KMS-11 (cell line): Measurements from ENCODE around the gene ILF2.

ENCODE experiments used
- H2AFZ ChIP-seq: fragments of 200-600 bp; sonication (generic); 2 replicates; pipeline ENCODE4 v1.6.1; 2016; ENCODE audit warnings: antibody characterized with exemption, mixed run types, low read depth
- H3K27ac ChIP-seq: fragments of 200-600 bp; sonication (generic); 2 replicates; pipeline ENCODE4 v1.6.1; 2016; ENCODE audit warnings: mild to moderate bottlenecking, mixed run types
- H3K27me3 ChIP-seq: fragments of 200-600 bp; sonication (generic); 2 replicates; pipeline ENCODE4 v1.6.1; 2017; ENCODE audit warnings: mild to moderate bottlenecking, low read depth, mixed run types, moderate library complexity; ENCODE audit not compliant: insufficient read depth
- H3K36me3 ChIP-seq: fragments of 200-600 bp; sonication (generic); 2 replicates; pipeline ENCODE4 v1.6.1; 2017; ENCODE audit warnings: mild to moderate bottlenecking, mixed run types; ENCODE audit not compliant: insufficient read depth
- H3K4me1 ChIP-seq: fragments of 200-600 bp; sonication (generic); 2 replicates; pipeline ENCODE4 v1.6.1; 2016; ENCODE audit warnings: mild to moderate bottlenecking, low read depth, mixed run types; ENCODE audit not compliant: poor library complexity, severe bottlenecking
- H3K4me2 ChIP-seq: fragments of 200-600 bp; sonication (generic); 2 replicates; pipeline ENCODE4 v1.7.0; 2016; ENCODE audit warnings: mild to moderate bottlenecking, mixed run types
- H3K4me3 ChIP-seq: fragments of 200-600 bp; sonication (generic); IDR thresholded peaks from 2 replicates; pipeline ENCODE4 v1.6.1; 2017; ENCODE audit warnings: low read depth, low read length, mixed read lengths; ENCODE audit not compliant: insufficient read depth
- H3K79me2 ChIP-seq: fragments of 200-600 bp; sonication (generic); 2 replicates; pipeline ENCODE4 v1.6.1; 2016; ENCODE audit warnings: low read depth, mixed run types; ENCODE audit not compliant: insufficient read depth
- H3K9ac ChIP-seq: fragments of 200-600 bp; sonication (generic); 2 replicates; pipeline ENCODE4 v1.6.1; 2016; ENCODE audit warnings: mild to moderate bottlenecking, mixed run types
- H4K20me1 ChIP-seq: fragments of 200-600 bp; sonication (generic); 2 replicates; pipeline ENCODE4 v1.6.1; 2016; ENCODE audit warnings: mild to moderate bottlenecking, mixed run types; ENCODE audit not compliant: insufficient read depth
- CTCF ChIP-seq: fragments of 200-600 bp; sonication (generic); conservative IDR thresholded peaks from 2 replicates; pipeline ENCODE4 v1.6.1; 2017; ENCODE audit warnings: low read depth, mild to moderate bottlenecking, antibody characterized with exemption, low read length, moderate library complexity, mixed read lengths

Gene ILF2

GRCh38 chr1:153624965-153625611, 45.7 kb downstream of the ILF2 start:
- Histone ChIP-seq H3K27me3 (no peaks in the 10 kb centered on the region), H3K9ac (no peak overlapping the region), H3K27ac (no peak overlapping the region), H3K4me2 (no peak overlapping the region), H3K79me2 (no peaks in the 10 kb centered on the region), H2AFZ (no peak overlapping the region), H3K4me3 (no peak overlapping the region), H3K4me1 (no peaks in the 10 kb centered on the region), H4K20me1 (no peaks in the 10 kb centered on the region), H3K36me3 (no peaks in the 10 kb centered on the region)
- TF ChIP-seq CTCF, result no peak

- H3K4me1 ChIP-seq, result no peaks in the 10 kb centered on the region
- no peaks in the 10 kb centered on the region for H4K20me1 ChIP-seq
- no peak overlapping the region for H3K4me2 ChIP-seq
- no peaks in the 10 kb centered on the region for H3K27me3 ChIP-seq
- no peak overlapping the region for H3K27ac ChIP-seq
- H3K4me3 ChIP-seq, result no peak overlapping the region
- no peak overlapping the region for H3K9ac ChIP-seq
- H3K36me3 ChIP-seq, result no peaks in the 10 kb centered on the region
- no peak for TF ChIP-seq CTCF
- H3K79me2 ChIP-seq, result no peaks in the 10 kb centered on the region
- no peak overlapping the region for H2AFZ ChIP-seq
These were observed 47.7 kb downstream of the ILF2 start for GRCh38 chr1:153623101-153623500.

- Histone ChIP-seq H4K20me1 (no peaks in the 10 kb centered on the region), H3K4me2 (no peak overlapping the region), H3K9ac (no peak overlapping the region), H2AFZ (no peak overlapping the region), H3K4me3 (no peak overlapping the region), H3K27ac (no peak overlapping the region), H3K36me3 (no peaks in the 10 kb centered on the region), H3K4me1 (no peaks in the 10 kb centered on the region), H3K79me2 (no peaks in the 10 kb centered on the region), H3K27me3 (no peaks in the 10 kb centered on the region)
- TF ChIP-seq CTCF, result no peak
These were observed 51.6 kb downstream of the ILF2 start for GRCh38 chr1:153619171-153619570.

- Histone ChIP-seq H3K79me2 (no peaks in the 10 kb centered on the region), H3K27ac (no peak overlapping the region), H3K27me3 (no peaks in the 10 kb centered on the region), H3K4me2 (no peak overlapping the region), H4K20me1 (no peaks in the 10 kb centered on the region), H3K4me3 (no peak overlapping the region), H2AFZ (0 out of 2 replicates have a peak overlapping the region, but pooled peaks have one; percentile 2), H3K4me1 (no peaks in the 10 kb centered on the region), H3K36me3 (no peaks in the 10 kb centered on the region), H3K9ac (no peak overlapping the region)
- TF ChIP-seq CTCF, result 0 out of 2 replicates have a peak, but pooled peaks have one; percentile 21
These were observed 53.1 kb downstream of the ILF2 start for GRCh38 chr1:153617663-153618062.
